HG03066 (cell line): ENCODE data around the gene GLRX5.
"Not testable (repeated sequence)": the region's sequence is repeated elsewhere in the genome, so short reads cannot be mapped to it uniquely, and the experiment has no call there.

ENCODE experiments used
- ATAC-seq: cut with Tn5 transposase; IDR thresholded peaks from one replicate; pipeline ENCODE4 v1.9.1; 2021; ENCODE audit warnings: low read depth; ENCODE audit not compliant: unreplicated experiment

GLRX5 gene

GRCh38 chr14:95549656-95550585 is 15.1 kb downstream of the GLRX5 start:
- no peak for ATAC-seq

- ATAC-seq, result no peak
Observed at GRCh38 chr14:95551435-95551834, 16.6 kb downstream of the GLRX5 start.

GRCh38 chr14:95553141-95553540 is 18.3 kb downstream of the GLRX5 start:
- ATAC-seq, result no peak

- no peak for ATAC-seq
Observed at GRCh38 chr14:95555053-95555452, 20.2 kb downstream of the GLRX5 start.

GRCh38 chr14:95557291-95557690 is 22.4 kb downstream of the GLRX5 start:
- no peak for ATAC-seq

- ATAC-seq, result no peak
Observed at GRCh38 chr14:95557832-95558231, 23.0 kb downstream of the GLRX5 start.

- ATAC-seq, result no peak
Observed at GRCh38 chr14:95559203-95559602, 24.4 kb downstream of the GLRX5 start.

- peak; percentile 82 for ATAC-seq
Observed at GRCh38 chr14:95561001-95561412, 26.2 kb downstream of the GLRX5 start.

GRCh38 chr14:95562892-95563685 is 28.2 kb downstream of the GLRX5 start:
- no peak for ATAC-seq

GRCh38 chr14:95564060-95564459 is 29.2 kb downstream of the GLRX5 start:
- ATAC-seq, result no peak

GRCh38 chr14:95569440-95569839 is 34.6 kb downstream of the GLRX5 start:
- ATAC-seq, result no peak

GRCh38 chr14:95573313-95573712 is 38.5 kb downstream of the GLRX5 start:
- ATAC-seq, result no peak

GRCh38 chr14:95575840-95576473 is 41.1 kb downstream of the GLRX5 start:
- ATAC-seq, result no peak

GRCh38 chr14:95577067-95577800 is 42.4 kb downstream of the GLRX5 start:
- ATAC-seq, result peak; percentile 97

GRCh38 chr14:95577870-95578269 is 43.0 kb downstream of the GLRX5 start:
- no peak for ATAC-seq

GRCh38 chr14:95583836-95584617 is 49.2 kb downstream of the GLRX5 start:
- not testable (repeated sequence) for ATAC-seq

GRCh38 chr14:95585953-95586620 is 51.2 kb downstream of the GLRX5 start:
- ATAC-seq, result no peak

GRCh38 chr14:95591182-95591581 is 56.3 kb downstream of the GLRX5 start:
- not testable (repeated sequence) for ATAC-seq
